ENCODE results near the gene CDH23. TPM values are rescaled to one million over a fixed set of nuclear protein-coding genes. Genes with fewer than 3 reads are reported as not detected.
A peak's percentile ranks its signal among the peaks of the same experiment; 100 is the strongest.

The CDH23 gene
- total RNA-seq, 1 donor from 2014 or later: 4.5 TPM

DNA sequence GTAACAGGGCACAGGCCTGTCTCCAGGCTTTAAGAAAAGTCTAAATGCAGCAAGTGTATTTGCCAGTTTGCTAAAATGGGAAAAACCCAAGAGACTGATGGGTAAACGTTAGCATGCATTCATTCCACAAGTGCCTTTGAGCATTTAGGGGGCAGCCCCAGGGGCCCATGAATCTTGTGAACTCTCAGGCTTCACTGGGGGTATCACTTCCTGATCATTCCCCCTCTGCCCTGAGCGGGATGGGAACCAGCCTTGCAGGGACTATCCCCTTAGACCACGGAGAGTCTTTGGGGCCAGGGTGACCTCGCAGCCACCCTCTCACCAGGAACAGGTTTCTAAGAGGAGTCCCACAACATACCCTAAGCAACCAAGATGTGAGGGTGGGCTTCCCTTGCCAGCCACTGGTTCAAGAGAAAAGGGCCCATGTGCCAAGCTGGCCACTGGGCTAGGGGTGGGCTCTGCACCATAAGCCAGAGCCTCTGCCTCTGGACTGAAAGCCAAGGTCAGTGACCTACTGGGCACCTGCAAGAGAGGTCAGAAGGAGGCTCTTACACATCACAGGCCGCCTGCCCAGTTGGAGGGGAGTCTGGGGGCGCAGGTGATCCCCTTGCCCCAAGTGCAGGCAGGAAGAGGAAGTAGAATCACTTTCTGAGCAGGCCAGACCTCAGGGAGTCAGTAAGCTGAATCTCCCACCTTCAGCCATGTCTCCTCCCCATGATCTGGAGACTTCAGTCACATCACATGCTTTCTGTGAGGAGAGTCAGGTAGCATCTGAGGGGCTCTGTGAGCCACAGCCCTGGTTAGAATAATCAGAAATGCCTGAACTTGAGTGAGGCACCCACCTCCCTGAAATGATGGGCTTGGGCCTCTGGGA, 247.8 kb downstream of the CDH23 start:
- intact Hi-C loops (cut with micrococcal nuclease): no loop called here
- no peaks in the 10 kb centered on the region for H3K36me3 ChIP-seq
- DNase-seq: no peak
- peaks cover 11% of the 10 kb centered on the region for H3K4me1 ChIP-seq
- no peak overlapping the region for H3K4me3 ChIP-seq
- TF ChIP-seq, protein P1, sequence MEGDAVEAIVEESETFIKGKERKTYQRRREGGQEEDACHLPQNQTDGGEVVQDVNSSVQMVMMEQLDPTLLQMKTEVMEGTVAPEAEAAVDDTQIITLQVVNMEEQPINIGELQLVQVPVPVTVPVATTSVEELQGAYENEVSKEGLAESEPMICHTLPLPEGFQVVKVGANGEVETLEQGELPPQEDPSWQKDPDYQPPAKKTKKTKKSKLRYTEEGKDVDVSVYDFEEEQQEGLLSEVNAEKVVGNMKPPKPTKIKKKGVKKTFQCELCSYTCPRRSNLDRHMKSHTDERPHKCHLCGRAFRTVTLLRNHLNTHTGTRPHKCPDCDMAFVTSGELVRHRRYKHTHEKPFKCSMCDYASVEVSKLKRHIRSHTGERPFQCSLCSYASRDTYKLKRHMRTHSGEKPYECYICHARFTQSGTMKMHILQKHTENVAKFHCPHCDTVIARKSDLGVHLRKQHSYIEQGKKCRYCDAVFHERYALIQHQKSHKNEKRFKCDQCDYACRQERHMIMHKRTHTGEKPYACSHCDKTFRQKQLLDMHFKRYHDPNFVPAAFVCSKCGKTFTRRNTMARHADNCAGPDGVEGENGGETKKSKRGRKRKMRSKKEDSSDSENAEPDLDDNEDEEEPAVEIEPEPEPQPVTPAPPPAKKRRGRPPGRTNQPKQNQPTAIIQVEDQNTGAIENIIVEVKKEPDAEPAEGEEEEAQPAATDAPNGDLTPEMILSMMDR (IDR thresholded peaks at IDR 0.05; ENCODE audit: borderline replicate concordance): no peak
- H3K27me3 ChIP-seq (ENCODE audit: low read depth): peaks cover 13% of the 10 kb centered on the region
- H3K27ac ChIP-seq (replicated peaks): no peak overlapping the region
- H3K9me3 ChIP-seq (replicated peaks): no peaks in the 10 kb centered on the region

GRCh38 chr10:71645185-71645584, 248.5 kb downstream of the CDH23 start:
- intact Hi-C loops (cut with micrococcal nuclease): no loop called here
- Histone ChIP-seq H3K36me3 (no peaks in the 10 kb centered on the region), H3K27ac (replicated peaks) (no peak overlapping the region), H3K4me3 (no peak overlapping the region), H3K9me3 (replicated peaks) (no peaks in the 10 kb centered on the region), H3K4me1 (peaks cover 11% of the 10 kb centered on the region), H3K27me3 (ENCODE audit: low read depth) (peaks cover 13% of the 10 kb centered on the region)
- no peak for DNase-seq
- TF ChIP-seq, protein P1 (IDR thresholded peaks at IDR 0.05; ENCODE audit: borderline replicate concordance): no peak

GRCh38 chr10:71646037-71646436, 249.3 kb downstream of the CDH23 start:
- Histone ChIP-seq H3K27me3 (ENCODE audit: low read depth) (peaks cover 13% of the 10 kb centered on the region), H3K9me3 (replicated peaks) (no peaks in the 10 kb centered on the region), H3K36me3 (no peaks in the 10 kb centered on the region), H3K4me3 (no peak overlapping the region), H3K27ac (replicated peaks) (no peak overlapping the region), H3K4me1 (peaks cover 11% of the 10 kb centered on the region)
- intact Hi-C loops (cut with micrococcal nuclease): no loop called here
- TF ChIP-seq, protein P1 (IDR thresholded peaks at IDR 0.05; ENCODE audit: borderline replicate concordance): no peak
- DNase-seq: no peak

DNA sequence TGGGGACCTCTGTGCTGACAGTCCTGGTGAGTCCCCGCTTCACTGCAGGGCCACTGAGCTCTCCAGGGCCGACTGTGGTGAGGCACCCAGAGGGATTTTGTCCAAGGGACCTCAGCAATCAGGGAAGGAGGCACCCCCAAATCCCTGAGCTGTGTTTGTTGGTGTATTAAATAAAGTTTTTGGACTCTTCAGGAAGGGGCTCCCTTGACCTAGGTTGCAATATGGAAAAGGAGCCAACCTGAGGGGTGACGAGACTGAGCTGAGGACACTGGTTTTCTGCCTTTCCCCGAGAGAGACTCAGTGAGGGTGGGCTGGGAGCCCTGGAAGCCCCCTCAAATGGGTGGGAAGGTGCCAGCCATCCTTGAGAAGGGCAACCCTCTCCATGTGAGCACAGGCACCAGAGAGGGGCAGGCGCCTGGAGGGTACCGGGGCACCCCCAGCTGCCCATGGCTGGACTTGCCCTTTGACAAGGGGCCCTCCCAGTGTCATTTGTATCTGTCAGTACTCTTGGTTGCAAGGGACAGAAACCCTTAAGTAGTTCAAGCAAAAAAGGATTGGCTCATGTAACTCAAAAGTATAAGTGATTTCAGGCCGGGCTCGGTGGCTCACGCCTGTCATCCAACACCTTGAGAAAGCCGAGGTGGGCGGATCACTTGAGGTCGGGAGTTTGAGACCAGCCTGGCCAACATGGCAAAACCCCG, 250.0 kb downstream of the CDH23 start:
- Histone ChIP-seq H3K27me3 (ENCODE audit: low read depth) (peaks cover 13% of the 10 kb centered on the region), H3K9me3 (replicated peaks) (no peaks in the 10 kb centered on the region), H3K4me3 (no peak overlapping the region), H3K27ac (replicated peaks) (no peak overlapping the region), H3K36me3 (no peaks in the 10 kb centered on the region), H3K4me1 (peaks cover 11% of the 10 kb centered on the region)
- DNase-seq: no peak
- TF ChIP-seq, protein P1 (IDR thresholded peaks at IDR 0.05; ENCODE audit: borderline replicate concordance): no peak
- intact Hi-C loops (cut with micrococcal nuclease): no loop called here

- no peak for DNase-seq
- TF ChIP-seq, protein P1 (IDR thresholded peaks at IDR 0.05; ENCODE audit: borderline replicate concordance): peak; percentile 59
- Histone ChIP-seq H3K27me3 (ENCODE audit: low read depth) (peaks cover 13% of the 10 kb centered on the region), H3K4me3 (no peak overlapping the region), H3K36me3 (no peaks in the 10 kb centered on the region), H3K9me3 (replicated peaks) (no peaks in the 10 kb centered on the region), H3K4me1 (peaks cover 11% of the 10 kb centered on the region), H3K27ac (replicated peaks) (no peak overlapping the region)
- intact Hi-C loops (cut with micrococcal nuclease): no loop called here
Observed at GRCh38 chr10:71647526-71648253, 251.0 kb downstream of the CDH23 start.
